ENCODE measurements around the gene ARHGEF7.

Gene ARHGEF7

GRCh38 chr13:111280681-111281585 lies 165.8 kb downstream of the ARHGEF7 start:
- peak; percentile 56 for DNase-seq

GRCh38 chr13:111281751-111282311 lies 166.7 kb downstream of the ARHGEF7 start:
- no peak for DNase-seq

GRCh38 chr13:111282425-111282824 lies 167.3 kb downstream of the ARHGEF7 start:
- DNase-seq = no peak

GRCh38 chr13:111282997-111283396 lies 167.9 kb downstream of the ARHGEF7 start:
- no peak for DNase-seq

DNA sequence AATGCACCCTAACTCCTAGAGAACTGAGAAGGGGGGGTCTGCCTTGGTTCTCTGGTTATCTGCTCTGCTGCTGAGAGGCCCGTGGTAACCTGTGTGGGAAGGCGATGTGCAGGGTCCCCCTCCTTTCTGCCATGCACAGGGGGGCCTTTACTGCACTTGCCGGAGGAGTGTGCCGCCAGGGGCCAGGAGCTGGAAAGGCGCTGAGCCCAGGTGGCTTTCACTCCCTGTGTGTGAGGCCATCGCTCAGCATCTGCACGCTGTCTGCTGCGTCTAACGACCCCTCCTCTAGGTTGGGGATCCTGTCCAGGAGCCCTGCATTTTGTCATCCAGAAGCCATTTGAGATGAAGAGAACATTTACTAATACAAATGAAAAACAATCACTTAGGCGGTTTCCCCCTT lies 168.3 kb downstream of the ARHGEF7 start:
- no peak for DNase-seq

- no peak for DNase-seq
Measured at GRCh38 chr13:111283991-111284390, 168.9 kb downstream of the ARHGEF7 start.

DNA sequence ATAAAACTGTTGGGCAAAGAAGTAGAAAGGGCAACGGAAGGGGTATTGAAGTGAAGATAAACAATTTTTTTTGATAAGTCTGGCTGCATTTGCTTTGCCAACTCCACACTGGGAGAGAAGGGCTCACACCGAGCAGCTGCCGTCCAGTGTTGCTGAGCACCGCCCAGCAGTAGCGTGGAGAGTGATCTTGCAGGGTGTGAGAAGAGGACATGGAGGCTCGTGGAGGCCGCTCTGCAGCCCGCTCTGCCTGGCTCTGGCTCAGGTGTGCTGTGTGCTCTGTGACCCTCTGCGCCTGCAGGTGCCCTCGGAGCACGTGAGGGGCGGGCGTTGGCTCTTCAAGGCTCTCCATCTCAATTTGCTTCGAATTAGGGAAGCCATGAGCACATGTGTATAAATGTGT lies 169.5 kb downstream of the ARHGEF7 start:
- no peak for DNase-seq

- no peak for DNase-seq
Measured at GRCh38 chr13:111286162-111286561, 171.1 kb downstream of the ARHGEF7 start.

- no peak for DNase-seq
Measured at GRCh38 chr13:111286749-111287148, 171.6 kb downstream of the ARHGEF7 start.

- no peak for DNase-seq
Measured at GRCh38 chr13:111287201-111287600, 172.1 kb downstream of the ARHGEF7 start.

DNA sequence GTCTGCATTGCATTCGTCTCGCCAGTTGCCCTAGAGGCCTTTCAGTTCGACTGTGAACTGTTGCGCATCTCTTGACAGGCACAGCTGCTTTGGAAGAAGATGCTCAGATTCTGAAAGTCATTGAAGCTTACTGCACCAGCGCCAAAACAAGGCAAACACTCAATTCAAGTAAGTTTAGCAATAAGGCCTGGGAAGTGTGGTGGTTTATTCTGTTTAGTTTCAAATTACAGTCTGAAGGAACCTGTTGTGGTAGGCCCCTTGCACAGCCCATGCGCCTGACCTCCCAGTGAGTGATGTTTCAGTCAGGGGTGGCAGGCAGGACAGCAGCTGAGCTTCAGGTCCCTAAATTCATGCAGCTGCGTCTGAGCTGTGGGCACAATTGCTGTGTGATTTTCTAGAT lies 173.2 kb downstream of the ARHGEF7 start:
- no peak for DNase-seq

DNA sequence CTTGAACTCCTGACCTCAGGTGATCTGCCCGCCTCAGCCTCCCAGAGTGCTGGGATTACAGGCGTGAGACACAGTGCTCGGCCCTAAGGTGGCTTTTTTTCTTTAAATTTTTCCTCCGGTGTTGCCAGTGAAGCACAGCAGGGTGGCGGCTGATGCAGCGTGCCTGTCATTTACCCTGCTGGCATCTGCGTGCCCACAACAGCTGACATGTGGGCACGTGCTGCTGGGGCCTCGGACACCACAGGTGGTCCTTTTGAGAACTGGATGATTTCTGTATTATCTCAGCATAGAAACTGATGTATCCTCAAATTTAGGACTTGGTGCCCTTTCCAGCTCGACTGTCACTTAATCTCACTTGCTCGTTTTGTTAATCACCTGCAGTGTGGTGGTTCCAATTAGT lies 174.1 kb downstream of the ARHGEF7 start:
- DNase-seq = no peak

- DNase-seq = no peak
Measured at GRCh38 chr13:111291908-111292307, 176.8 kb downstream of the ARHGEF7 start.

DNA sequence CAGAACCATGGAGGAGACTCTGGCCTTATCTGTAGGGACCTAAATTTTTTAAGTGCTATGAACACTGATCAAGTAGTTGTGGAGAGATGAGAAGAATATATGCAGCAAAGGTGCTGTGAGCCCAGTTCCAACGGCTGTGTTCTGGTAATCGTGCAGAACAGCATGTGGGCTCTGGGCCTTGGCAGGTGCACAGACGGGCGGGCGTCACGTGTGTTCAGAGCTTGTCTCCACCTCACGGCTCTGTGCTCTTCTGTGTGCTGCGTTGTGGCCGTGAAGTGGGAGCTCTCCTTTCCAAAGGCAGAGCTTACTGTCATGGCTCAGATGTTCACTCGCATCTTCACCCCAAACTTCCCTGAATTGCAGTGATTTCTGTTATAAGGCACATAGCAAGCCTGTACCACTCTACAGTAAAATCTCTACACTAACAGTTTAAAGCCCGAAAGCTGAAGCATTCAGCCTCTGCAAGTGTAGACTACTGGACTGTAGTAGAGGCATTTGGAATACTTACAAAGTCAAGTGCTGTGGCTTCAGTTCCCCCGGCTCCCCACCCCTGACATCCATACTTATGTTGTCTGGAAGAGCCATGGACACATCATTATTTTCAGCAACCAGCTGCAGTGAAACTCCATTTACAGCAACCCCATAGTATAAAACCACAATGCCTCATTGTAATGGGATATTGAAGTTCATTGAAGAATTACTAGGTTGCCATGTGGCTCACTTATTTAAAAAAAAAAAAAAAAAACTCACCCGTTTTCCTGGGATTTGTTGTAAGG lies 177.8 kb downstream of the ARHGEF7 start:
- no peak for DNase-seq

DNA sequence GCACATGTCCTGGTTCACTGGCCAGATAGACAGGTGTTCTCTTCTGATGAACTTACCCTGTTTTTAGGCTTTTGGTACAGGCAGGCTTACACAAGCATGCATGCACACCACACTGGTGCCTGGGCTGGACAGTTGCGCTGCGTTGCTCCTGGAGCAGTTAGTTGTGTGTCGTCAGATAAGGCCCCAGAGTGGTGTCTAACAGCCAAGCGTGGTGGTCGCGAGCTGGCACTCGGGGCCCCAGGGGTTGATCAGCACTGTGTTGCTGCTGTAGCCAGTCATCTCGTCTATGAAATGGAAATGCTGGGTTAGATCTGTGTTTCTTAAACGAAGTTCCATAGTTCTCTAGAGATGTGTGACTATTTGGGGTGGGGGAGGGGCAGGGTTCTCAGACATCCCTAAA lies 180.8 kb downstream of the ARHGEF7 start:
- DNase-seq = no peak

GRCh38 chr13:111296417-111296816 lies 181.3 kb downstream of the ARHGEF7 start:
- DNase-seq = no peak

- DNase-seq = no peak
Measured at GRCh38 chr13:111298214-111298975, 183.3 kb downstream of the ARHGEF7 start.

GRCh38 chr13:111302045-111302726 lies 187.1 kb downstream of the ARHGEF7 start:
- no peak for DNase-seq

- DNase-seq = no peak
Measured at GRCh38 chr13:111303559-111303958, 188.4 kb downstream of the ARHGEF7 start.

DNA sequence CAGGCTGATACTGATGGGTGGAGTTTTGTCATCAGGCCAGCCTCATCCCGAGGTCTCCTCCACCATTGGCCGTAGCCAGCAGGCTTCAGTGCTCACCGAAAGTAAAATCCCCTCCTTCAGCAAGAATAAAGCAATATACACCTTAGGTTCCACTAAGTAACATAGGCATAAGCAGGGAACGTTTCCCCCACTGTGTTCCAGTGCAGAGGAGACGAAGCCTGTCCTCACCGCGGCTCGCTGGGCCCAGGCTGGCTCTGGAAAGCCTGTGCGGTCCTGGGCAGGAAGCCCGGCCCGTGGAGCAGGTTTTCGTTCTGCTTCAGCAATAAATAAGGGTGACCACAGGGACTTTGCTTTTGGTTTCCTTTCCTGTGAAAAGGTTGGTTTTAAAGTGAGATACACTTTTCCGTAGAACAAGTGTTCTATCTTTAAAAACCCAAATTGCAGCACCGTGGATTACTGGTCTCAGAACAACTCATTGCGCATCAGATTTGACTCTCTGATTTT lies 189.0 kb downstream of the ARHGEF7 start:
- DNase-seq = no peak

- no peak for DNase-seq
Measured at GRCh38 chr13:111304603-111305289, 189.6 kb downstream of the ARHGEF7 start.
